Stimulated activated CD4-positive, alpha-beta T cell treated with anti-CD3 and anti-CD28 coated beads, TNF-alpha, amount 100 ng/mL, for 4 hours (primary cell): Measurements from ENCODE around the gene RRAD.

Experiments
- DNase-seq, 3 experiments: peaks; one replicate each; pipeline ENCODE4 v3.0.0-alpha.2; 2020; ENCODE audit warnings: low read depth in 3 of 3

RRAD gene

DNA sequence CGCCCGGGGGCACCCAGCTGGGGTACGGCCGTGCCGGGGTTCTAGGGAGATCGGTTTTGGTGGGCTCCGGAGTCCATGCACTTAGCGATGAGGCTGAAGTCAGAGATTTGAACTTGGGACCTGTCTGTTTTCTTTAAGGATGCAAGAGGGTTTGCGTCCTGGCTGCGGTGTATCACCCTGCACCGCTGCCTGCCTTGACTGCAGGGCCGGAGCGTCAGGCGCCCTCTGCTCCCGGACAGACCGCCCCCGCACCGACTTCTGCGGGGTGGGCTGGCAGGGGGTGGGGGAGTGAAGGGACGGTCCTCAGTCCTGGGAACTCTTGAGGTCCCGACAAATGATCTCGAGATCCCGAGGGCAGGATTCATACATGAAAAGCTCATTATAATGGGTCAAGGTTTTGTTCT is 44.3 kb downstream of the RRAD start:
- DNase-seq: no peak

- DNase-seq: peak; percentile 74 to 79 (median 77)
These were observed 44.9 kb downstream of the RRAD start, which contains the start of gene PDP2 for GRCh38 chr16:66880288-66881013. PDP2 (plus strand) TSS chr16:66880515; CDS start chr16:66884285, 3,770 bp downstream.

DNA sequence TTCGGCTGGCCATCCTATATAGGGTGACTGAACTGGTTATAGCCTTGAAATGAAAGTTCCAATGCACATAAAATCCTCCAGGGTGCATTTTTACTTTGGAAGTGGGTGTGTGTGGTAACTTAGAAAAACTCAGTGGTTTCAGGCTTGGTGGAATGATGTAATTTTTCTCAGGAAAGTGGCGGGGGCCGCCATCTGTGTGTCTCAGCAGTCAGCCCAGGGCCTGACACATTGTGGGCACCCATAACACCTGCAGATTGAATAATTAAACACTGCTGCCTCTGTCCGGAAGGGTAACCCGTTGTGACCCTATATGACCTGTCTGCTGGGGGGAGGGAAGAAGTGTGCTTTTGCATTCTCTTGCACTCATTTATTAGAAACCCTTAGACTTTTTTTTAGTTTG is 47.3 kb downstream of the RRAD start:
- peak in 2 of 3 experiments; percentile 13 to 26 for DNase-seq

- no peak for DNase-seq
These were observed 51.1 kb downstream of the RRAD start for GRCh38 chr16:66874079-66874775.

- DNase-seq: peak in 1 of 3 experiments; percentile 7
These were observed 51.7 kb downstream of the RRAD start for GRCh38 chr16:66873685-66874055.

DNA sequence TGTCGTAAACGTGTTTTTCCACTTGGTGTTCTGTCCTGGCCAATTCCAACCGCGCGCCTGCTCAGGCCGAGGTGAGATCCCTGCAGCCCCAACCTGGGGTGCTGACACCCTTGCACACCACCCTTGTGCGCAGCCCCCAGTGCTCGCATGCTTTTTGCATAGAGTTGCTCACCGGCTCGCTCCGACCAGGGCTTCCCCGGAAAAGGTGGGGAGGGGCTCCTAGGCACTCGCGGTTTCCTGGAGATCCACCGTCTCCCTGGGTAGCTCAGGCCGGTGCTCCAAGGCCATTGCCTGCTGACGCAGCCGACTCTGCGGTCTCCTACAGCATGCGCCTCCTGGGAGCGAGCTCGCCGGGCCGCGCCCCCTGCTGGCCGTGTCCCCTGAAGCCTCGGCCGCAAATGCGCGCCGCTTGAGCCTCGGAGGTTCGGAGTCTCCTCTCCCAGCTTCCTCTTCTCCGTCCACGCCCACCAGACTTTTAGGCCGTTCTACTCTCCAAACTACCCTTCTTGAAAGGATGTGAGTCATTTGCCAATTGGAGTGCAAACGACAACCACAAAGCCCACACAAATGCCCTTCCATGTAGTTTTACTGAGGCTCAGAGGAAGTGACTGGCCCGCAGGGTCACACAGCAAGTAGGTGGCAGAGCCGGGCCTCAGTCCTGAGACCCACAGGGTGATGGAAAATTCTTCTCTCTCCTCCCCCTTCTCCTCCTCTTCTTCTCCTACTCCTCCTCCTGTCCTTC is 52.2 kb downstream of the RRAD start:
- peak; percentile 74 to 79 (median 79) for DNase-seq

GRCh38 chr16:66872559-66872942 is 52.8 kb downstream of the RRAD start:
- no peak for DNase-seq

DNA sequence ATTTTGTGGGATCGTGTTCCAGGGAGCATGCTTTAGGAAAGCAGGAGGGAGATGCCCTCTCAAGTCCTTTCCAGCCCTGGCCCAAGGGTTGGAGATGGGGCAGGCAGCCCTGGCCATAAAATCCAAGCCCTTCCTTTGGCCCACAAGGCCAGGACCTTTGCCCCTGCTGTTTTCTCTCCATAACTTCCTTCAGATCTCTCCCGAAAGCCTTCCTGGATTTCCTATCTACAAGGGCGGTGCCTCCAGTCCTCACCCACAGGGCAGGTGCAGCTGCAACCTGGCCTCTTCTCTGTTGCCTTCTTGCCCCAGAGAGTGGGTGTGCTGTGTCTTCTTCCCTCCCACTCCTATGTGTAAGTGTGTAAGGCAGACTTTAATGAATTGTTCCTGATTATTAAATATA is 53.5 kb downstream of the RRAD start:
- no peak for DNase-seq
